Head of caudate nucleus (tissue), 42 donors: ENCODE measurements around the gene PPP1R14B.

Experiments
- DNase-seq, 42 donors: peaks; one replicate each; pipeline versions ENCODE4 v3.0.0 to v3.0.0-alpha.2; 2020 to 2021; ENCODE audit warnings: mixed read lengths in 7 of 42
- intact Hi-C: fragments of 100-400 bp; cut with DNase I; formaldehyde crosslinking; loops from one replicate; pipeline ENCODE4 v1.15.0; 2022

PPP1R14B gene

GRCh38 chr11:64206457-64207255 is 40.1 kb downstream of the PPP1R14B start, which contains the start of gene FERMT3:
FERMT3 (plus strand) TSS chr11:64206721; CDS start chr11:64207365, 644 bp downstream.
- intact Hi-C loops, result no loop called here
- peak in 12 of 42 donors; percentile 29 to 68 (median 55) for DNase-seq

- peak; percentile 75 to 94 (median 88) for DNase-seq
- intact Hi-C loops, result no loop called here
Observed at GRCh38 chr11:64204464-64204989, 42.2 kb downstream of the PPP1R14B start.

- DNase-seq, result no peak
- intact Hi-C loops, result no loop called here
Observed at GRCh38 chr11:64204080-64204440, 42.7 kb downstream of the PPP1R14B start.

GRCh38 chr11:64203421-64204079 is 43.2 kb downstream of the PPP1R14B start:
- no peak for DNase-seq
- intact Hi-C loops, result no loop called here

- no peak for DNase-seq
- intact Hi-C loops, result no loop called here
Observed at GRCh38 chr11:64202992-64203391, 43.8 kb downstream of the PPP1R14B start.

GRCh38 chr11:64201543-64201942 is 45.2 kb downstream of the PPP1R14B start:
- no peak for DNase-seq
- intact Hi-C loops, result no loop called here

- intact Hi-C loops, result no loop called here
Observed at GRCh38 chr11:64198511-64198910, 48.2 kb downstream of the PPP1R14B start.

GRCh38 chr11:64196626-64197025 is 50.1 kb downstream of the PPP1R14B start:
- intact Hi-C loops, result no loop called here
- DNase-seq, result peak in 5 of 42 donors; percentile 22 to 51 (median 41)

More at GRCh38 chr11:64198511-64198910, 48.2 kb downstream of the PPP1R14B start:
- no peak for DNase-seq
